HG03108 (cell line): ENCODE data around the gene BCL2.

Experiments used
- ATAC-seq: cut with Tn5 transposase; IDR thresholded peaks from one replicate; pipeline ENCODE4 v1.9.1; 2021; ENCODE audit warnings: moderate library complexity; ENCODE audit not compliant: unreplicated experiment

BCL2 gene

GRCh38 chr18:63260380-63260754, 59.2 kb downstream of the BCL2 start:
- ATAC-seq: no peak

- no peak for ATAC-seq
Observed at GRCh38 chr18:63259567-63260379, 59.8 kb downstream of the BCL2 start.

DNA sequence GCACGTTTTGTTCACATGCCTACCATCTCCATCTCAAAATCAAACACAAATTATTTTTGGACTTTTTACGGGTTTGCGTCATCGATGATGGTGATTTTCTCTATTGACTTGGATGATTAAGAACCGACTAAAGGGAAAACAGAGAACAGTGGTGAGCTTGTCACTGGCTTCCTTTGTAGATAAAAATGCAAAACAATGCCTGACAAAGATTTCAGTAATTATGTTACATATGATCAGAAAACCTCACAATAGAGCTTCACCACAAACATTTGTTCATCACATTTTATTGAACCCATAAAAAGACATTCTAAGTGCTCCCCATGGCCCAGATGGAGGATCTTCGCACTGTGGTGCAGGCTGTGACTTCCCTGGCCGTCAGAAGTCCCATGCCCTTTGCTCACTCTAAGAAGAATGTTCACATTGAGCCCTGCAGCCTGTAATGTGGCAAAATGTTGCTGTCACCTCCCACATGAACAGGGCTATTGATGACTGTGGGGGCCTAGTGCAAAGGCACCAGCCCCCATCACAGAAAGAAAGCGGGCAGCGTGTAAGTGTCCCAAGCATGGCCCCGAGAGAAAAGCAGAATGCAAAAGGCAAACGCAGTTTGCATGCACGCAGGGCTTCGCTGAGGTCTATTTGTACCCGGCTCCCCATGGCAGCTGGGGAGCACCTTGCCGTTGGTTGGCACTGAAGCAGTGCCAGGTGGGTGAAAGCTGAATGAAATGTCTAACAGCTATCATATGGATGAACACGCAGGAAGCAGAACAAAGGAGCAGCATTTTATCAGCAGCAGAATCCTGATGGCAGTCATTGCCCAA, 60.6 kb downstream of the BCL2 start:
- ATAC-seq: no peak

DNA sequence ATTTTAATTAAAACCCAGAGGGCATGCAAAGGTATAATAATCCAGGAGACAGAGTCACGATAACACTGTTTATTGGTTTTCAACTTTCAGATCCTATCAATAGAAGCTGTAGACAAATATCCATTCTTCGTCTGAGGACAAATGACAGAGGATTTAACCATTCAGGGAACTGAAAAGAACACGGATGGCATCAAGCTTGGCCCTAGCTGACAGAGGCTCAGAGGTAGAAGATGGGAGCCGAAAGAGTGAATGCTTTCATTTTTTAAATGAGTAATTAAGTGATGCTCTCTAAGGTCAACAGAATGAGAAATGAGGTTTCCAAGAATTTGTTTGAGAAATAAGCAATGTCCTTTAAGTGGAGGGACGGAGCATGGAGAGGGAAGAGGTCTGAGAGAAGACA, 62.1 kb downstream of the BCL2 start:
- ATAC-seq: no peak

GRCh38 chr18:63255435-63255834, 64.1 kb downstream of the BCL2 start:
- ATAC-seq: peak; percentile 57

DNA sequence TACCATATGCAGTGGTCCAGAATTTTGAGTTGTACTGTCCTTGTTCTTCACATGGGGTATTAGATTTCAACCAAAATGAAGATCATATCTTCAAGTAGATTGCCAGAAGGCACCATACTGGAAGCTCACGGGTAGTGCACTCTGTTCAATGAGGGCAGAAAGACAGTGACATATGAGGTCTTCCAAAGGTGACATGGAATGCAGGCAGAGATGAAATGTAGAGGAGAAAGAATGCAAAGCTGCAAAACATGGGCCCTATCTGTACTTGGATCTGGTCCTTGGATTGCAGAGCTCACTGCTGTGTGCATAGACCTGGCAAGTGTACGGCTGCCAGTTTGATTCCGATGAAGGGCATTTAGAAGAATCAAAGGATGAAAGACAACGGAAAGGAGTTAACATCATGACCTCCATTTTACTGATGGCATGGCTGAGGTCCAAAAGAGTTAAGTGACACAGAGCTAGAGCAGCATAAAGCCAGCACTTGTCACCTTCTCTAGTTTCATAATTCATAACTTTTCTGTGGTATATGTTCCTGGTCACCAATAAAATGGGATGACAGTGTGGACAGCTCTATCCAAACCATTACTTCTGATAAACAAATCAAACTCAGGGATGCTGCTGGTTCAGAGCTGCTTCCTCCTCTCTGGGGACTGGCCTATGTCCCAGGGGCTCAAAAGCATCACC, 64.7 kb downstream of the BCL2 start:
- ATAC-seq: no peak

- no peak for ATAC-seq
Observed at GRCh38 chr18:63253428-63254372, 65.9 kb downstream of the BCL2 start.

GRCh38 chr18:63253014-63253413, 66.6 kb downstream of the BCL2 start:
- no peak for ATAC-seq

DNA sequence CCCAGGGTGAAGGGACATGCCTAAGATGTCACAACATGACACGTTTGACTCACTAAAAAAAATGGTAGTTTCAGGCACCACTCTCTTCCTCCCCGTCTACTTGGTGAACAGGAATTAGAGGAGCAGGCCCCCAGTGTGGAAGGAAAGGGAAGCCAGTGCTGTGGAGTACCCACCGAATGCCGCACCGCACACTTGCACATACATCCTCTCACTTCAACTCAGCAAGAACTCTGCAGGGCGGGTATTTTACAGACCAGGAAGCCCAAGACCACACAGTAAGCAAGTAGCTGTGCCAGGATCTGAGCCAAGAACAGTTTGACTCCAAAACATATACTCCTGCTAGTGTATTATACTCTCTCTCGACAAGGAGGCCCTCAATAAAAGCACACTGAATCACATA, 69.8 kb downstream of the BCL2 start:
- no peak for ATAC-seq

- ATAC-seq: no peak
Observed at GRCh38 chr18:63247926-63248325, 71.6 kb downstream of the BCL2 start.

GRCh38 chr18:63247506-63247905, 72.1 kb downstream of the BCL2 start:
- no peak for ATAC-seq

- ATAC-seq: no peak
Observed at GRCh38 chr18:63245600-63245999, 74.0 kb downstream of the BCL2 start.

- ATAC-seq: no peak
Observed at GRCh38 chr18:63244607-63245006, 75.0 kb downstream of the BCL2 start.

DNA sequence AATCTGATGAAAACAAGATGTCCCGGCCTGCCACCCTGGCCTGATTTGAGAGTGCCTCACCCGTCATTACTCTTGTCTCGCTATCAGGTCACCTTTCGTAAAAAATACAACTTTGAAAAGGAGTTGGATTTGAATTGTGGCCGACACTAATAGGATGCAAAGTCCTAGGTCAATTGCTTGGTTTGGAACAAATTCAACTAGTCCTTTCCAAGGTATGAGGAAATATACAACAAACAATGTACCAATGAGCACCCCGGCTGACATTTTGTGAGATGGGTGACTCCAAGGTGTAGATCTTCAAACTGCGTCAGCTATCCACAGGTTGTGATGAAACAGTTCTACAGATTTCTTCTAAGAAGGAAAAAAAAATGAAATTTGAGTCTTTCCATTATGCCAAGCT, 77.8 kb downstream of the BCL2 start:
- ATAC-seq: no peak

DNA sequence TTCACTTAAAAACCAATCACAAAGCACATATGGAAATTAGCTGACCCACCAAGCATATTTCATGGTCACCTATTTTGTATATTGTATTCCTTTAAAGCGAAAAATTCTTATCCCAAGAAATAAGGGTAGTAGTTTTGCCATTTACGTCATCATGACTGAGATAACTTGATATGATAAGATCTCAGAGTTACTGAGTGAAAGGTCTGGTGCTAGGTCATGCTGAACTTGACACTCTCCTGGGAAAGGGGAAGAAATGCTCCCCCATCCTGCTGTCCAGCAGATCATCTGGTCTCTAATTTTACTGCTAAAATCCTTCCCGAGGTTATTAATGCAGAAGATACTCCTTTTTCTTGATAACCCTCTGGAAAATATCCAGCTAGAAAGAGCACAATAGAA, 78.3 kb downstream of the BCL2 start:
- ATAC-seq: no peak

GRCh38 chr18:63240531-63241316, 78.8 kb downstream of the BCL2 start:
- ATAC-seq: no peak

DNA sequence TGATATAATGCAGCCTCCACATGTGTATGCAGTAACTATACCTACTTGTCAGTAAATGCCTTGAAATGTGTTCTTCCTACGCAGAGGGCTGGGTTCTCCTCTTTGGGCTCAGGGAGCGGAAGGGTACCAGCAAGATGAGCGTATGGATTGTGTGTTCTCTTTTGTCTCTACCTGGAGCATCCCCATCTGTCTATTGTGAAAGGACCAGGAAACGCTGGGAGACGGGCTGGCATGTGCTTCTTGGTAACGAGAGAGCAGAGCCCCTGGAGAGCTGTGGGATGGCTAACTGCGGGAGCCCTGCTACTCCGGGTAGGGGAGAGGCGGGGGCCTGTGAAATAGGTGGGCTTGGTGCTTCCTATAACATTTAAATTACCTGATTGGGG, 80.9 kb downstream of the BCL2 start:
- ATAC-seq: no peak

DNA sequence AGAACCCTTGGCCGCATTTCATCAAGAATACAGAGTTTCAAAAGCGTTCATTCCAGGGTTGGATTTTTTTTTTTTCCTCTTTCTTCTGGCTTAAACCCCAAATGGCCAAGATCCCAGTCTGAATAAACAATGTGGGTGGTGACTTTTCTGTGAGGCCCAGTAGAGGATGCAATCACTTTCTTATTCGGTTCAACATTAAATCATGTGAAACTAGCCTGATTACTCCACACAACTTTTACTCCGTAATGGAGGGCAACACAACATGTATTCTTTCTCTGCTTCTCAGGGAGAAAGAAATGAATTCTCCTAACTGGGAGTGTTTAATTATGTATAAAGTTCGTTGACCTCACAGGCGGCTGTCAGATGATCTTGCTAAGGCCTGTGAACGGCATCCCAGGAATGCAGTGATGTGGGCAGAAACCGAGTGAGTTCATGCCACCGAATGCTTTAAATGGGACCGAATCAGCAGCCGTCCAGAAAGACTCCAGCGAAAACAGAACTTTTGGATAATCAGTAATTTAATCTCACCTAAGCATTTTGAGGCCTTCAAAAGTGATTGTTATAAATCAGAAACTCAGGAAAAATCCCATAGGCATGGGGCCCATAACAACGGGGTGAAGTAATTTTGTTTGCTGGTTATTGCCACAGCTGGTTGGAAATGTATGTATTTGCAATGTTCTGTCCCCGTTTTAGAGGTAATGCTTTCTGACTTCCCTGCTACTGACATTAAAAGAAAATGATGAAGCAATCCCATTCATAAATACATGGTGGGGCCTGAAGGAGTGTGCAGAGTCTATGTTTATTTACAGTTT, 81.5 kb downstream of the BCL2 start:
- no peak for ATAC-seq
